ENCODE data around the gene CTXN2. TPM values are rescaled to one million over a fixed set of nuclear protein-coding genes. Genes with fewer than 3 reads are reported as not detected.

The CTXN2 gene
- not detected in 2 replicates for total RNA-seq (ENCODE audit: low replicate concordance)
- long read RNA-seq, result 0 reads

GRCh38 chr15:48191574-48192225 lies at the start of gene CTXN2:
Gene CTXN2, plus strand, starts transcription at chr15:48191665. Its CDS starts 9,636 bp downstream, at chr15:48201301.
- no peaks in the 10 kb centered on the region for H3K36me3 Mint-ChIP-seq
- peaks cover 4% of the 10 kb centered on the region for H3K4me1 Mint-ChIP-seq (ENCODE audit: unreplicated experiment)
- peaks cover 9% of the 10 kb centered on the region for H3K27me3 Mint-ChIP-seq
- H3K27ac Mint-ChIP-seq, result no peak within 1 kb of the TSS
- peak within 1 kb of the TSS; percentile 73 for H3K4me3 Mint-ChIP-seq
- DNase-seq (ENCODE audit: extremely low spot score, unreplicated experiment), result no peak
- TF ChIP-seq, protein P1, sequence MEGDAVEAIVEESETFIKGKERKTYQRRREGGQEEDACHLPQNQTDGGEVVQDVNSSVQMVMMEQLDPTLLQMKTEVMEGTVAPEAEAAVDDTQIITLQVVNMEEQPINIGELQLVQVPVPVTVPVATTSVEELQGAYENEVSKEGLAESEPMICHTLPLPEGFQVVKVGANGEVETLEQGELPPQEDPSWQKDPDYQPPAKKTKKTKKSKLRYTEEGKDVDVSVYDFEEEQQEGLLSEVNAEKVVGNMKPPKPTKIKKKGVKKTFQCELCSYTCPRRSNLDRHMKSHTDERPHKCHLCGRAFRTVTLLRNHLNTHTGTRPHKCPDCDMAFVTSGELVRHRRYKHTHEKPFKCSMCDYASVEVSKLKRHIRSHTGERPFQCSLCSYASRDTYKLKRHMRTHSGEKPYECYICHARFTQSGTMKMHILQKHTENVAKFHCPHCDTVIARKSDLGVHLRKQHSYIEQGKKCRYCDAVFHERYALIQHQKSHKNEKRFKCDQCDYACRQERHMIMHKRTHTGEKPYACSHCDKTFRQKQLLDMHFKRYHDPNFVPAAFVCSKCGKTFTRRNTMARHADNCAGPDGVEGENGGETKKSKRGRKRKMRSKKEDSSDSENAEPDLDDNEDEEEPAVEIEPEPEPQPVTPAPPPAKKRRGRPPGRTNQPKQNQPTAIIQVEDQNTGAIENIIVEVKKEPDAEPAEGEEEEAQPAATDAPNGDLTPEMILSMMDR (conservative IDR thresholded peaks at IDR 0.05), result no peak
- no peaks in the 10 kb centered on the region for H3K9me3 Mint-ChIP-seq

DNA sequence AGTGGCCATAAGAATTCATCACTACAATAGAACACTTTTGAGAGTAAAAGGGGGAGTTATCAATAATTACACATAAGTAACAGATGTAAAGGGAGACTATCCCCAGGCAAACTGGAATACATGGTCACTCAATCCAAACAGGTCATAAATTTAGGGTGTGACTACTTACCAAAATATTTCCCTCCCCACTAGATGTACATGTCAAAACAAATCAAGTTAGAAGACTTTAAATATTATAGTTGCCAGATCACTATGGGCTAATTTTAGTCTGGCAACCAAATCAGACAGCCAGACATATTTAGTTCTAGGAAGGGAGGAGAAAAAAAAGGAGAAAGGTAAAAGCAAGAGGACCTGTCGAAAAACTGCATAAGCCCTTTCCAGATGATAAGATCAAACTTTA lies 47.6 kb upstream of the CTXN2 start:
- Mint-ChIP-seq H3K27me3 (no peaks in the 10 kb centered on the region), H3K9me3 (no peaks in the 10 kb centered on the region), H3K36me3 (peaks cover 7% of the 10 kb centered on the region), H3K4me1 (ENCODE audit: unreplicated experiment) (peaks cover 17% of the 10 kb centered on the region), H3K4me3 (no peak overlapping the region), H3K27ac (no peak overlapping the region)
- TF ChIP-seq, protein P1 (conservative IDR thresholded peaks at IDR 0.05), result no peak
- no peak for DNase-seq (ENCODE audit: extremely low spot score, unreplicated experiment)

DNA sequence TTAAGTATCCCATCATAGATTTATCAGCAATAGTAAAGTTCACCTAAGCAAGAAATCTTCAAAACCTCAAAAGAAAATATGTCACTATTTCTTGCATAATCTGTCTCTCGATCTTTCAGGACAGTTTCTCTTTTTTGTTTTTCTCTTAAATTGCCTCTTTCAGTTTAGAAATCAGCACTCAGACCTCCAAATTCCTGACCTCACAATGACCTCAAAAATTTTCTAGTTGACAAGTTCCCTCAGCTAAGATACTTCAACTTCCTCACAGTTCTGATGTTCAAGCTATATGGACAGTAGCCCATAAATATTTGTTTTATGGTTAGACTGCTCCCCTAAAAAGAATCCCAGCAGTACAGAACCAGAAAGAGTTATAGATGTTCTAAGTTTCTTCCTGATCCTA lies 46.6 kb upstream of the CTXN2 start:
- Mint-ChIP-seq H3K4me1 (ENCODE audit: unreplicated experiment) (peaks cover 17% of the 10 kb centered on the region), H3K4me3 (no peak overlapping the region), H3K9me3 (no peaks in the 10 kb centered on the region), H3K36me3 (peaks cover 8% of the 10 kb centered on the region), H3K27me3 (no peaks in the 10 kb centered on the region), H3K27ac (peak overlapping the region; percentile 7)
- TF ChIP-seq, protein P1 (conservative IDR thresholded peaks at IDR 0.05), result no peak
- DNase-seq (ENCODE audit: extremely low spot score, unreplicated experiment), result no peak

GRCh38 chr15:48145923-48146322 lies 45.5 kb upstream of the CTXN2 start:
- no peaks in the 10 kb centered on the region for H3K27me3 Mint-ChIP-seq
- no peak overlapping the region for H3K4me3 Mint-ChIP-seq
- no peaks in the 10 kb centered on the region for H3K9me3 Mint-ChIP-seq
- peaks cover 12% of the 10 kb centered on the region for H3K36me3 Mint-ChIP-seq
- TF ChIP-seq, protein P1 (conservative IDR thresholded peaks at IDR 0.05), result no peak
- peaks cover 17% of the 10 kb centered on the region for H3K4me1 Mint-ChIP-seq (ENCODE audit: unreplicated experiment)
- no peak for DNase-seq (ENCODE audit: extremely low spot score, unreplicated experiment)
- no peak overlapping the region for H3K27ac Mint-ChIP-seq

GRCh38 chr15:48147358-48147757 lies 44.1 kb upstream of the CTXN2 start:
- Mint-ChIP-seq H3K27ac (no peak overlapping the region), H3K4me3 (no peak overlapping the region), H3K36me3 (peaks cover 20% of the 10 kb centered on the region), H3K4me1 (ENCODE audit: unreplicated experiment) (peaks cover 17% of the 10 kb centered on the region), H3K27me3 (no peaks in the 10 kb centered on the region), H3K9me3 (no peaks in the 10 kb centered on the region)
- TF ChIP-seq, protein P1 (conservative IDR thresholded peaks at IDR 0.05), result no peak
- DNase-seq (ENCODE audit: extremely low spot score, unreplicated experiment), result no peak
